Measurements from ENCODE around the gene KRTAP4-6. TPM values are rescaled to one million over a fixed set of nuclear protein-coding genes. Genes with fewer than 3 reads are reported as not detected.
A peak's percentile ranks its signal among the peaks of the same experiment; 100 is the strongest.
"Not testable (repeated sequence)": the region's sequence is repeated elsewhere in the genome, so short reads cannot be mapped to it uniquely, and the experiment has no call there.

The KRTAP4-6 gene
- total RNA-seq, 6 donors from 2014 or later: not detected

DNA sequence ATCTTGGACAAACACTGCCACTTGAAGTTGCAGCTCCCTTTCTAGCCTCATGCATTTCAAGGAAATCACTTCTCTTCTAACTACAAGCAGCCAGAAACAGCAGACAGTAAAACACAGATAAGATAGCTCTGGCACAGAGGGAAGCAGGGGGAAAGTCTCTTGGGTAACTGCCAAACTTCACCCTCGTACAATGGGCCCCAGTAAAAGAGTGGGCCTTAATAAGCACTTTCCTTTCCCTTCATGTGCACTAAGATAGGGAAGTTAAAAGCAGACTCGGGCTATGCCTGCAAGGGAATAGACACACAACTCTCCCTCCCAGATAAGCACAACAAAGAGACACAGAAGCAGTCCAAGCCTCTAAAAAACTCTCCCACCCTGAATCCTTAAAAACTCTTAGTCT, 13.5 kb upstream of the KRTAP4-6 start:
- Histone ChIP-seq H3K27me3 (no peaks in the 10 kb centered on the region), H3K27ac (no peak overlapping the region), H3K4me3 (no peak overlapping the region), H3K4me1 (no peaks in the 10 kb centered on the region), H3K36me3 (no peaks in the 10 kb centered on the region), H3K9me3 (no peaks in the 10 kb centered on the region)
- ATAC-seq (ENCODE audit: low FRiP score in 2 of 2): no peak
- no peak for TF ChIP-seq POLR2A (IDR thresholded peaks at IDR 0.05)
- TF ChIP-seq CTCF (IDR thresholded peaks at IDR 0.05): no peak
- TF ChIP-seq EP300 (IDR thresholded peaks at IDR 0.05): no peak
- no peak for TF ChIP-seq POLR2AphosphoS5 (IDR thresholded peaks at IDR 0.05)
- 3 to 12% methylated on average over 2 of the region's 2 CpGs for WGBS, 2 donors
- no peak for DNase-seq

GRCh38 chr17:41151525-41151924, 11.2 kb upstream of the KRTAP4-6 start:
- Histone ChIP-seq H3K9me3 (no peaks in the 10 kb centered on the region), H3K27ac (no peak overlapping the region), H3K36me3 (no peaks in the 10 kb centered on the region), H3K4me1 (no peaks in the 10 kb centered on the region), H3K27me3 (no peaks in the 10 kb centered on the region), H3K4me3 (no peak overlapping the region)
- 82 to 83% methylated on average over 2 of the region's 2 CpGs for WGBS, 2 donors
- TF ChIP-seq POLR2A (IDR thresholded peaks at IDR 0.05): no peak
- TF ChIP-seq CTCF (IDR thresholded peaks at IDR 0.05): no peak
- no peak for TF ChIP-seq EP300 (IDR thresholded peaks at IDR 0.05)
- no peak for TF ChIP-seq POLR2AphosphoS5 (IDR thresholded peaks at IDR 0.05)
- no peak for ATAC-seq (ENCODE audit: low FRiP score in 2 of 2)
- DNase-seq: no peak

- WGBS, 2 donors: 85 to 88% methylated on average over 4 of the region's 4 CpGs
- Histone ChIP-seq H3K4me1 (no peaks in the 10 kb centered on the region), H3K4me3 (no peak overlapping the region), H3K27ac (no peak overlapping the region), H3K36me3 (no peaks in the 10 kb centered on the region), H3K9me3 (no peaks in the 10 kb centered on the region), H3K27me3 (no peaks in the 10 kb centered on the region)
- no peak for DNase-seq
- TF ChIP-seq EP300 (IDR thresholded peaks at IDR 0.05) (no peak), CTCF (IDR thresholded peaks at IDR 0.05) (no peak), POLR2AphosphoS5 (IDR thresholded peaks at IDR 0.05) (no peak), POLR2A (IDR thresholded peaks at IDR 0.05) (no peak)
- no peak for ATAC-seq (ENCODE audit: low FRiP score in 2 of 2)
These were observed 9.7 kb upstream of the KRTAP4-6 start for GRCh38 chr17:41150026-41150425.

GRCh38 chr17:41149652-41149985, 9.3 kb upstream of the KRTAP4-6 start, which contains the start of gene KRTAP4-5:
Gene KRTAP4-5 (minus strand): TSS chr17:41149825. CDS start chr17:41149767, 58 bp downstream.
- ATAC-seq (ENCODE audit: low FRiP score in 2 of 2) (no peak), DNase-seq (no peak)
- no peak for TF ChIP-seq POLR2AphosphoS5 (IDR thresholded peaks at IDR 0.05)
- no peak for TF ChIP-seq POLR2A (IDR thresholded peaks at IDR 0.05)
- no peak for TF ChIP-seq CTCF (IDR thresholded peaks at IDR 0.05)
- TF ChIP-seq EP300 (IDR thresholded peaks at IDR 0.05): no peak
- H3K27ac ChIP-seq: no peak within 1 kb of the TSS
- no peak within 1 kb of the TSS for H3K4me3 ChIP-seq
- H3K36me3 ChIP-seq: no peaks in the 10 kb centered on the region
- no peaks in the 10 kb centered on the region for H3K4me1 ChIP-seq
- no peaks in the 10 kb centered on the region for H3K27me3 ChIP-seq
- no peaks in the 10 kb centered on the region for H3K9me3 ChIP-seq
- WGBS, 2 donors: 40 to 46% methylated on average over 2 of the region's 2 CpGs

DNA sequence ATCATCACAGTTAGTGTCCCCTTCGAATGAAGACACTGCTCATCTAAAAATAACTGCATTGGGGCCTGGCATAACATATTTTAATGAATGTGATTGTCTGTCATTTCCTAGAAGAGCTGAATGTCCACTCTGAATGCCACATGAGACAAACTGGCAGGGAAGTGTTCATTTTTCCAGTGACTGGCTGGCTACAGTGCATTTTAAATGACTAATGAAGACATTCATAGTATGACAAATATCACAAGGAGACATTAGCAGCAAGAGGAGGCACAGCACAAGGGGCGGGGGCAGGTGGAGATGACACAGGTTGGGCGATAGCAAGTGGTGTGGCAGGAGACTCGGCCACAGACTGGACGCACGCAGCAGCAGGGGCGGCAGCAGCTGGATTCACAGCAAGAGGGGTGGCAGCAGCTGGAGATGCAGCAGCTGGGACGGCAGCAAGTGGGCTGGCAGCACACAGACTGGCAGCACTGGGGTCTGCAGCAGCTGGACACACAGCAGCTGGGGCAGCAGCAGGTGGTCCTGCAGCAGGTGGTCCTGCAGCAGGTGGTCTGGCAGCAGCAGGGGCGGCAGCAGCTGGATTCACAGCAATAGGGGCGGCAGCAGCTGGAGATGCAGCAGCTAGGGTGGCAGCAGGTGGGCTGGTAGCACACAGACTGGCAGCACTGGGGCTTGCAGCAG, 8.8 kb upstream of the KRTAP4-6 start:
- H3K27me3 ChIP-seq; H3K36me3 ChIP-seq; H3K4me3 ChIP-seq; H3K9me3 ChIP-seq; H3K27ac ChIP-seq; H3K4me1 ChIP-seq; ATAC-seq (ENCODE audit: low FRiP score in 2 of 2): not testable (repeated sequence)
- DNase-seq: peak in 1 of 2 donors; percentile 57
- 80 to 85% methylated on average over 6 to 10 of the region's 10 CpGs for WGBS, 2 donors

Data from upper lobe of left lung (tissue), 6 donors.